ENCODE results near the gene PHLDB2. TPM values are rescaled to one million over a fixed set of nuclear protein-coding genes. Genes with fewer than 3 reads are reported as not detected.
A peak's percentile ranks its signal among the peaks of the same experiment; 100 is the strongest.

The PHLDB2 gene
- total and polyA plus RNA-seq, 2 of the 13 experiments (the other 11 are each of a cell fraction or from before 2014, with no cell fraction given): 8.4 to 23.6 TPM

DNA sequence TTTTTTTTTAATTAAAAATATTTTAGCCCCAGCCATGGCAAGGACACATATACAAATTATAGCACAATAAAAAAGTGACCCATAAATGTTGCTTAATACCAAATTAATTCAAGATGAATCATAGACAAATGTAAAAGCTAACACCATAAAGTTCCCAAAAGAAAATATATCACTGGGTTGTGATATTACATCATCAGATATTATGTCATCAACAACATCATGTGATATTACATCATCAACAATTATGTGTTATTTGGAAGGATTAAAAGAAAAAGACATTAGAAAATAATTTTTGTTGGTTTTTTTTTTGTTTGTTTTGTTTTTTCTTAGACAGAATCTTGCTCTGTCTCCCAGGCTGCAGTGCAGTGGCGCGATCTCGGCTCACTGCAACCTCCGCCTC, 85.3 kb downstream of the PHLDB2 start:
- Histone ChIP-seq H3K9ac (ENCODE audit: insufficient read depth, low read depth, low read length) (no peak overlapping the region), H3K79me2 (ENCODE audit: insufficient read depth, low read length) (no peaks in the 10 kb centered on the region), H3K4me1 (ENCODE audit: insufficient read depth, low read length) (no peaks in the 10 kb centered on the region), H3K27me3 (ENCODE audit: control insufficient read depth in 1 of 2, insufficient read depth in 2 of 2, low read length in 2 of 2) (no peaks in the 10 kb centered on the region), H4K20me1 (ENCODE audit: insufficient read depth, low read length) (no peaks in the 10 kb centered on the region), H2AFZ (ENCODE audit: low read length) (no peak overlapping the region), H3K9me3 (ENCODE audit: low read length) (no peaks in the 10 kb centered on the region), H3K4me3 (replicated peaks in 1 of 3; ENCODE audit: insufficient read depth in 1 of 3, low read depth in 2 of 3, low read length in 3 of 3) (no peak overlapping the region), H3K27ac (ENCODE audit: extremely low read length, insufficient read depth, low read length) (no peak overlapping the region), H3K4me2 (ENCODE audit: low read depth, low read length) (no peak overlapping the region), H3K36me3 (replicated peaks in 1 of 2; ENCODE audit: control insufficient read depth in 1 of 2, insufficient read depth in 2 of 2, low read length in 2 of 2) (peaks cover 6 to 25% of the 10 kb centered on the region in 2 experiments; a peak in 2 of 5 replicates)
- WGBS (ENCODE audit: low lambda C conversion rate): 96% methylated on average over 4 of the region's 4 CpGs
- in situ Hi-C loops (cut with HindIII; ENCODE audit: extremely low pct_ligation_motif_present, low pct_unique_long_range_greater_than_20kb) (no loop called here), intact Hi-C loops (cut with micrococcal nuclease; ENCODE audit: unreplicated experiment) (no loop called here)
- no peak for FAIRE-seq
- no TSS peak for BruUV-seq (replicated peaks)
- TF ChIP-seq ZNF652 (CRISPR knock-in tag; IDR thresholded peaks at IDR 0.05; ENCODE audit: borderline replicate concordance, low read depth): no peak
- no peak for TF ChIP-seq TEAD3 (CRISPR knock-in tag; optimal IDR thresholded peaks at IDR 0.05; ENCODE audit: borderline replicate concordance)
- peak; percentile 77 for TF ChIP-seq CREB1 (IDR thresholded peaks at IDR 0.05)
- TF ChIP-seq CREB1 (CRISPR knock-in tag; IDR thresholded peaks at IDR 0.05): no peak
- no peak for TF ChIP-seq RXRA (CRISPR knock-in tag; IDR thresholded peaks at IDR 0.05)
- no peak for TF ChIP-seq TBL1XR1 (IDR thresholded peaks at IDR 0.05; ENCODE audit: borderline replicate concordance, low read length, partially characterized antibody)
- TF ChIP-seq CEBPB (IDR thresholded peaks at IDR 0.05; ENCODE audit: borderline replicate concordance, low read depth, low read length): peak; percentile 66
- TF ChIP-seq ATF7 (IDR thresholded peaks at IDR 0.05): peak; percentile 94
- TF ChIP-seq ATF7 (CRISPR knock-in tag; IDR thresholded peaks at IDR 0.05): no peak
- TF ChIP-seq SRSF9 (IDR thresholded peaks at IDR 0.05; ENCODE audit: borderline replicate concordance, insufficient read depth, low read depth, low read length, poor library complexity, severe bottlenecking): no peak
- TF ChIP-seq ZNF121 (CRISPR knock-in tag; IDR thresholded peaks at IDR 0.05): no peak
- TF ChIP-seq, protein P1, sequence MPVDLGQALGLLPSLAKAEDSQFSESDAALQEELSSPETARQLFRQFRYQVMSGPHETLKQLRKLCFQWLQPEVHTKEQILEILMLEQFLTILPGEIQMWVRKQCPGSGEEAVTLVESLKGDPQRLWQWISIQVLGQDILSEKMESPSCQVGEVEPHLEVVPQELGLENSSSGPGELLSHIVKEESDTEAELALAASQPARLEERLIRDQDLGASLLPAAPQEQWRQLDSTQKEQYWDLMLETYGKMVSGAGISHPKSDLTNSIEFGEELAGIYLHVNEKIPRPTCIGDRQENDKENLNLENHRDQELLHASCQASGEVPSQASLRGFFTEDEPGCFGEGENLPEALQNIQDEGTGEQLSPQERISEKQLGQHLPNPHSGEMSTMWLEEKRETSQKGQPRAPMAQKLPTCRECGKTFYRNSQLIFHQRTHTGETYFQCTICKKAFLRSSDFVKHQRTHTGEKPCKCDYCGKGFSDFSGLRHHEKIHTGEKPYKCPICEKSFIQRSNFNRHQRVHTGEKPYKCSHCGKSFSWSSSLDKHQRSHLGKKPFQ (CRISPR knock-in tag; IDR thresholded peaks at IDR 0.05; ENCODE audit: insufficient replicate concordance): no peak
- ChIA-PET CTCF (ENCODE audit: low intra/inter-chr PET ratio, low total read pairs) (no interaction called here), POLR2A (no interaction called here)
- DNase-seq (ENCODE audit: low spot score): no peak
- ATAC-seq: no peak
